Muscle layer of duodenum (tissue), 2 donors: ENCODE results near the gene ANKRD2.
A peak's percentile ranks its signal among the peaks of the same experiment; 100 is the strongest.

Source experiments
- H3K27ac ChIP-seq: one replicate; pipeline ENCODE4 v1.7.0; 2013; ENCODE audit warnings: mild to moderate bottlenecking, low read length
- H3K27me3 ChIP-seq: one replicate; pipeline ENCODE4 v1.7.0; 2013; ENCODE audit warnings: low read depth, mild to moderate bottlenecking, control low read depth, low read length
- H3K36me3 ChIP-seq, 2 donors: one replicate each; pipeline ENCODE4 v1.7.0; 2013; ENCODE audit warnings: low read length in 2 of 2, control low read depth in 1 of 2, mild to moderate bottlenecking in 1 of 2; ENCODE audit not compliant: insufficient read depth in 2 of 2, control insufficient read depth in 1 of 2
- H3K4me1 ChIP-seq, 2 donors: one replicate each; pipeline ENCODE4 v1.7.0; 2013; ENCODE audit warnings: low read length in 2 of 2, mild to moderate bottlenecking in 2 of 2, control low read depth in 1 of 2, moderate library complexity in 1 of 2; ENCODE audit not compliant: insufficient read depth in 2 of 2, control insufficient read depth in 1 of 2
- H3K4me3 ChIP-seq, 2 donors: one replicate each; pipeline ENCODE4 v1.7.0; 2013; ENCODE audit warnings: low read length in 2 of 2, low read depth in 1 of 2, mild to moderate bottlenecking in 1 of 2
- H3K9me3 ChIP-seq, 2 donors: one replicate each; pipeline ENCODE4 v1.7.0; 2013; ENCODE audit warnings: low read length in 2 of 2, control low read depth in 1 of 2, mild to moderate bottlenecking in 1 of 2; ENCODE audit not compliant: control insufficient read depth in 1 of 2
- donor health status: healthy.

ANKRD2 gene

DNA sequence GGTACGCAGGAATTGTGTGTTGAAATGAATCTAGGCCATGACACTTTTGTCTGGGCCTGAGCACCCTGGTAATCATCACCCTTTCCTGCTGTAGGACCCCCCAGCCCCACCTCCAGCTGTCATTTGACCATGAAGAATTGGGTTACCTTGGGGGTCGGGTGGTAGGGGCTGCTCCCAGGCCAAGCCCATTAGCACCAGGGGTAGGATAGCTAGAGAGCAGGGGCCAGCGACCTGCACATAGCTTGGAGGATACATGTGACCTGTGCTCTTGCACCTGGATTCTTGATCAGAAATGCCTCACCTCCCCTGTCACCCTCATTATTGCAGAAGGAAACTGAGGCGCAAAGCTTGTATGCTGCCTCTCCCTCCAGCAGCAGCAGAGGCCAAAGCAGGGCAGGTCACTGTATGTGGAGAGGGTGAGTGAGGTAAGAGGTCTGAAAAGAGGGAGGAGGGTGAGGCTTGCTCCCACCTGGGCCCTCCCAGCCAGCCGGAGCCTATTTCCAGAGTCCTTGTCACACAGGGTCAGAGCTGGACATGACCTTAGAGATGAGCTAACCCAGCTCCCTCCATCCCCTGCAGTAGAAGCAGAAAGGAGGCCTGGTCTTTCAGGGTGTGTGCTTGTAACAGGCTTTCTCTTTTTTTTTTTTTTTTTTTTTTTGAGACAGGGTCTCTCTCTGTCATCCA is 35.3 kb upstream of the ANKRD2 start:
- no peak overlapping the region for H3K27ac ChIP-seq

DNA sequence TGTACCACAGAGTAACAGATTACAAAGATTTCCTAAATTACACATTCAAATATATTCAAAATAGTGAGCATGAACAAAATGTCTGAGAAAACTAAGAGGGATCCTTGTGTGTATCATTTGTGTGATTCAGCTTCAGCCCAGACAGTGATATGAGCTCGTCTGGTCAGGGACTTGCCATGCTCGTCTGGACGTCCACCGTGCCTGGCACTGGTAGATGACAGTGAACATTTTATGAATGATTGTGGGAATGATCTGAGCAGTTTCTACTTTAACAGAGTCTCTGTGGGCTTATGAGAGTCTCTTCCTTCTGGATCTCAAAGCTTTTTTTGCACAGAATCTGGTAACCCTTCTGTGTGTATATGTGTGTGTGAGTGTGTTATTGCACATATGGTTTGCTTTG is 34.2 kb upstream of the ANKRD2 start:
- Histone ChIP-seq H3K27ac (no peak overlapping the region), H3K4me3 (no peak overlapping the region), H3K27me3 (no peaks in the 10 kb centered on the region), H3K9me3 (no peaks in the 10 kb centered on the region), H3K4me1 (peaks cover 11 to 22% of the 10 kb centered on the region in 2 donors), H3K36me3 (peaks cover 0 to 4% of the 10 kb centered on the region in 2 donors)

More for the DNA sequence above, 35.3 kb upstream of the ANKRD2 start:
- Histone ChIP-seq H3K27me3 (no peaks in the 10 kb centered on the region), H3K4me3 (no peak overlapping the region), H3K4me1 (peaks cover 2 to 16% of the 10 kb centered on the region in 2 donors), H3K36me3 (no peaks in the 10 kb centered on the region), H3K9me3 (no peaks in the 10 kb centered on the region)

DNA sequence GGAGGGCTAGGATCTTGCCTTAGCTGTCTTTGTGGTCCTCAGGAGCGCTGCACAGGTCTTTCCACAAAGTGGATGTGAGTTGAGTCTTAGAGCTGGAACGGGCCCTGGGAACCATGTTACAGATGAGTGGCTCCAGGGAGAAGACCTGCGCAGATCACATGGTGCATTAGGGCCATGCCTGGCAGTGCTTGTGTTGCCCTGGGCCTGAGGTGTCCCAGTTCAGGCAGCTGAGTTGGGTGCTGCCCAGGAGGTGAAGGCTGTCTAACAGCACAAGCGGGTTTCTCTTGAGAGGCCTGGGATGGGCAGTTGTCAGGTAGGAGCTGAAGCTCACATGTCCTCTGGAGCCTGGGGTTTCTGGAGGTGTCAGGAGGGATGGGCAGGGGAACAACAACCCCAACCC is 33.7 kb upstream of the ANKRD2 start:
- H3K36me3 ChIP-seq: peaks cover 0 to 4% of the 10 kb centered on the region in 2 donors
- H3K27ac ChIP-seq: no peak overlapping the region
- H3K4me1 ChIP-seq: peaks cover 14 to 26% of the 10 kb centered on the region in 2 donors
- H3K4me3 ChIP-seq: no peak overlapping the region
- H3K27me3 ChIP-seq: no peaks in the 10 kb centered on the region
- H3K9me3 ChIP-seq: no peaks in the 10 kb centered on the region

DNA sequence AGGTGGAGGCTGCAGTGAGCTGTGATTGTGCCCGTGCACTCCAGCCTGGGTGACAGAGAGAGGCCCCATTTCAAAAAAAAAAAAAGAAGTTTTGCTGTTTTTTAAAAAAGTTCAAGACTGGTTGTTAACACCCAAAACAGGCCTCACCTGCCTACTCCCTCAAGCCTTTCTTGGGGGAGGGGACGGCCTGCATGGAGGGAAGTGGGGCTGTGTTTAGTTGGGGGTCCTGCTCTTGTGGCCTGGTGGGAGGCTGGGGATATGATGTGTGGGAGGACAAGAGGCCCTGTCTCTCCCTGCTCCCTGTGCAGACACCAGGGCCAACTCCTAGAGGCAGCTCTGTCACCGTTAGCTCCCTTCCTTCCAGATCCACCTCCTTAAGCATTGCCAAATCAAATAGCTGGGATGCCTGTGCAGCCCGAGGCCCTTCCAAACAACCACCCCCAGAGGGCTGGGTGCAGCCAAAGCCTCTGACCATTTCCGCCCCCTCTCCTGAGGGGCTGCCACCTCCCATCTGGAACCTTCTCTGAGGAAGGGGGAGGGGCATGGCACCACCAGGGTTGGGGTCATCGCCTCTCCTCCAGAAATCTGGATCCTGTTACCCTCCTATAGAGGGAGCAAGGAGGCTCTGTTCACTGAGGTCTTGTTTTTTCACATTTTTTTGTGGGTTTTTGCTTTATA is 32.9 kb upstream of the ANKRD2 start:
- Histone ChIP-seq H3K36me3 (peaks cover 0 to 4% of the 10 kb centered on the region in 2 donors), H3K4me3 (no peak overlapping the region), H3K4me1 (peaks cover 14 to 26% of the 10 kb centered on the region in 2 donors), H3K27ac (no peak overlapping the region), H3K9me3 (no peaks in the 10 kb centered on the region), H3K27me3 (no peaks in the 10 kb centered on the region)

DNA sequence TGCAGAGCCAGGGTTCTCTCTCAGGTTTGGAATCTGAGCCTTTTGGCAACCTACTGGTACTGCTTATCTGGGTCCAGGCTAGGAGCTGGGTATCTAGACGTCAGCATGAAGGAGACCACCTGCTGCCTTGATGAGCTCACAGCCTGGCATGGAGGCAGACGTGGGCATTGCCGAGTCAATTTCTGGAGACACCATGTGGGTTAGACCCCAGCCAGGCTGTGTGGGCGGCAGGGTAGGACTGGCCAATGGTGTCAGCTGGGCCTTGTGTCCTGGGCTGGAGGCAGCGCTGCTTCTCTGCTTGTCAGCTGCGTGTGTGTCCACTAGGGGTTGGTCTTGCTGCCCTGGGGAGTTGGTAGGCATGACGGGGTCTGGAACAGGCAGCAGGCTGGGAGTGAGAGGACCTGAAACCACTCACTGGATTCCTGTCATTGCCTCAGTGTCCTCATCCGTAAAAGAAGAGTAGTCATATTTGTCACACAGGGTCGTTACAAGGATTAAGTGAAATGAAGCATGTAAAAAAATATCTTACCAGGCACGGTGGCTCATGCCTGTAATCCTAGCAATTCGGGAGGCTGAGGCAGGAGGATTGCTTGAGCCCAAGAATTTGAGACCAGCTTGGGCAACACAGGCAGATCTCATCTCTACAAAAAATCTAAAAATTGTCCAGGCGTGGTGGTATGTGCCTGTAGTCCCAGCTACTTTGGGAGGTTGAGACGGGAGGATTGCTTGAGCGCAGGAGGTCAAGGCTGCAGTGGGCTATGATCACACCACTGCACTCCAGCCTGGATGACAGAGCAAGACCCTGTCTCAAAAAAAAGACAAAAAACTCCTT is 31.7 kb upstream of the ANKRD2 start:
- Histone ChIP-seq H3K36me3 (peaks cover 0 to 4% of the 10 kb centered on the region in 2 donors), H3K27me3 (no peaks in the 10 kb centered on the region), H3K4me3 (no peak overlapping the region), H3K9me3 (no peaks in the 10 kb centered on the region), H3K27ac (no peak overlapping the region), H3K4me1 (peaks cover 14 to 26% of the 10 kb centered on the region in 2 donors)

DNA sequence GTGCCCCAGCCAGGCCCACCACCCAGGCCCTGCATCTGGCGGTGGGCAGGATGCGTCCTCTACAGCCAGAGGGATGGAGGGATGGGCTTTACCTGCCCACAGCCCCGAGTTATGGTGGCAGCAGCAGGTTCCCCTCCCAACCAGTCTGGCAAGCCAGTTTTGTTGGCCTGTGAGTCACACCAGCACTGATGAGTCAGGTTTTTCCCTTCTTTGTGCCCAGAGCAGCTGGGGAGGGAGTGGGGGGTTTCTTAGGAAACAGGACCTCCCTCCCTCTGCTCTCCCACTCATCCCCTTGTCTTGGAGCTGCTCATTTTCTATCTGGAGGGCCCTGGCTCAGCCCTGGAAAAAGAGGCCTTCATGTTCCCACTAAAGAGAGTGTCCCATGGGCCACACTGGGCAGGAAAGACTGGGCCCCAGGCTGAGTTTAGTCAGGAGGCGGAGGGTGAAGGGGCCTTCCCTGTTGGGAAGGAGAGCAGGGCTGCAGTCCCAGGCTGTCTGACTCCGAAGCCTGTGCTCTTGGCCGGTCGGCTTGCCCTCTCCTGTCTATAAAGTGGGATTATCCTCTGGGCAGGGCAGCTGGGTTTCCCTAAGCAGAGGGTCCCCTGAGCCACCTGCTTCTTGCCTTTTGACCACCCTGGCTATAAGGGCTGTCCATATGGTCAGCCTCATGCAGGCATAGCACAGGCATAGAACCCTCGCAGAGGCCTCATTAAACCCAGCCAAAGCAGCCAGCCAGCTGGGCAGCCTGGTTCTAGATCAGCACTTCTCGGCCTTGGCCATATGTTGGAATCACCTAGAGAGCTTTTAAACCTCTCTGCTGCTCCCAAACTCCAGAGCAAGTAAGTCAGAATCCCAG is 30.2 kb upstream of the ANKRD2 start:
- no peaks in the 10 kb centered on the region for H3K9me3 ChIP-seq
- H3K27ac ChIP-seq: peak overlapping the region; percentile 88
- peak overlapping the region in 1 of 2 donors; percentile 31 for H3K4me3 ChIP-seq
- no peaks in the 10 kb centered on the region for H3K27me3 ChIP-seq
- peaks cover 0 to 4% of the 10 kb centered on the region in 2 donors for H3K36me3 ChIP-seq
- H3K4me1 ChIP-seq: peaks cover 14 to 26% of the 10 kb centered on the region in 2 donors

DNA sequence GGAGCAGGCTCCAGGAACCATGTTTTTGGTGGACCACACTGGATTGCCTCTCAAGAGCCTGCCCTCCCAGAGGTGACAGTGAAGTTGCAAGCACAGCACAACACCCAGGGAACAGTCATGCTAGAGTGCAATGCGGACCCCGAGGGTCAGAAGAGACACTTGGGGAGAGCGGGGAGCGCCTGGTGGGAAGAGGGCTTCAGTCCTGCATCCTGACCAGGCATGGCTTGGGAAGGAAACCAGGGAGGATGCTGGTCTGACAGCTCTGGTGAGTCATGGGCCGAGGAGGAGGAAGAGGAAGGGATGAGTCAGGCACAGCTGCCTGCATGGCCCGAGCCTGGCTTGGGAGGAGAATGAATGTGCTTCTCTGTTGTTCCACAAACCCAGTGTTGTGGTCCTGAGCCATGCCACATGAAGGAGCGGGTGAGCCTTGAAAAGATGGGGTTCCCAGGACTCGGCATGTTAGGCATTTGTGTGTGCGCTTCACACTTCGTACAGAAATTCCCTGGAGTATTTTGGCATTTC is 29.5 kb upstream of the ANKRD2 start:
- Histone ChIP-seq H3K4me1 (peaks cover 14 to 26% of the 10 kb centered on the region in 2 donors), H3K27me3 (no peaks in the 10 kb centered on the region), H3K27ac (peak overlapping the region; percentile 88), H3K4me3 (no peak overlapping the region), H3K9me3 (no peaks in the 10 kb centered on the region), H3K36me3 (peaks cover 0 to 4% of the 10 kb centered on the region in 2 donors)

DNA sequence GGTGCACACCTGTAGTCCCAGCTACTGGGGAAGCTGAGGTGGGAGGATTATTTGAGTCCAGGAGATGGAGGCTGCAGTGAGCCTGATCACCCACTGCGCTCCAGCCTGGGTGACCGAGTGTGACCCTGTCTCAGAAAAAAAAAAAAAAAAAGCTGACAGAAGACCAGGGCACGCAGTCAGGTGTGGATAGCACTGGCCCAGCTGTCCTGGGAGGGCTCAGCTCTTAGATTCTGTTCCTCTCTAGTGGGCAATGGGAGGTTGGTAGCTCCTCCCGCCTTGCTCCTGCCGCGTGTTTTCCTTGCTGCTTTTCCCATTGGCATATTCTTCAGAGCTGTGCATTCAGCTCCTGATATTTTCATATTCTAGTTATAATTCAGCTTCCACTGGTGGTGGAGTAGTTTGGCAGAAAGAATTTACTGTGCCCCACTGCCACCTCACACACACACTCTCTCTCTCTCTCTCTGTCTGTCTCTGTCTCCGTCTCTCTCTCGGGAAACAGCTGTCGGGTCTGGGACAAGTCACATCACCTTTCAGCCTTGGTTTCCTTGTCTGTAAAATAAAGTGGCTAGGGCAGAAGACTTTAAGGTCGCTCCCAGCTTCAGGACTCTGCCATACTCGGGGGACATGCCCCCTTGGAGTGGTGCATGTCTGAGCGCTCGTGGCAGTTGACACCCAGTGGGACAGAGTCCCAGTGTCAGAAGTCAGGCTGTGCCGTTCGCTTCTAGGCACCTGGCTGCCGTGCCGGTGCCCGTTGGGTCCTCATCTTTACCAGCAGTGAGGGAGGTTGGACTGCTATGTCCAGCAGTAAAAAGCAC is 25.9 kb upstream of the ANKRD2 start:
- Histone ChIP-seq H3K4me3 (no peak overlapping the region), H3K9me3 (no peaks in the 10 kb centered on the region), H3K27ac (no peak overlapping the region), H3K27me3 (no peaks in the 10 kb centered on the region), H3K4me1 (peaks cover 14 to 26% of the 10 kb centered on the region in 2 donors), H3K36me3 (peaks cover 0 to 4% of the 10 kb centered on the region in 2 donors)

DNA sequence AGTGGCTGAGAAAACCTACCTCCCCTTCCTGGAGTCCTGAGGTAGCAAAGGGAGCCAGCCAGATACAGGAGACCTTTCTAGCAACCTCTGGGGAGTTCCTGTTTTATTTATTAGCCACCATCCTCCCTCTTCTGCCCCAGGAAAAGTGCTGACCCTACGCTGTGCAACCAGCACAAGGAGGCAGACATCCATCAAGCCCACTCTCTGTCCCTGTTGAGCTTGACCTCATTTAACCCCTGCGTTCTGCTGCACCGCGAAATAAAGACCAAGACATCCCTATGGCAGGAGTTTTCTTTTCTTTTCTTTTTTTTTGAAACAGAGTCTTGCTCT is 25.3 kb upstream of the ANKRD2 start:
- H3K27me3 ChIP-seq: no peaks in the 10 kb centered on the region
- H3K9me3 ChIP-seq: no peaks in the 10 kb centered on the region
- peaks cover 13 to 23% of the 10 kb centered on the region in 2 donors for H3K4me1 ChIP-seq
- no peak overlapping the region for H3K4me3 ChIP-seq
- H3K36me3 ChIP-seq: peaks cover 0 to 4% of the 10 kb centered on the region in 2 donors
- H3K27ac ChIP-seq: no peak overlapping the region

DNA sequence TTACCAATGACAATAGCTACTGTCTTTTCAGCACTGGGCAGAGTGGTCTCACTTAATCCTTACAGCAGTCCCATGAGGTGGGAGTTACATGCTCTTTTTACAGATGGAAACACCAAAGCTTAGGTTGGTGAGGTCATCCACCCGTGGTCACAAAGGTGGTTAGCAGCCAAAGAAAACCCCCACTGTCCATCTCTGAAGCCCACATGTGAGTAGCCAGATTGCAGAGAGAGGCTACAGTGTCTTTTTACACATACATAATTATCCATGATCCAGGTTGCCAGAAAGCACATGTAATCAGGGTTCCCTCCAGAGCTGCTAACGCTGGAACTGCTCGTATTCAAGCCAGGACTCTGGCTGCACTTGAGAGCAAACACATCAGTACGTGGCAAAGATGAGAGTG is 24.6 kb upstream of the ANKRD2 start:
- Histone ChIP-seq H3K27ac (no peak overlapping the region), H3K4me1 (peaks cover 6 to 15% of the 10 kb centered on the region in 2 donors), H3K36me3 (peaks cover 0 to under 1% of the 10 kb centered on the region in 2 donors), H3K27me3 (no peaks in the 10 kb centered on the region), H3K4me3 (no peak overlapping the region), H3K9me3 (no peaks in the 10 kb centered on the region)
